T-helper 22 cell (primary cell): ENCODE data around the gene TMEM201.
"Not testable (repeated sequence)": the region's sequence is repeated elsewhere in the genome, so short reads cannot be mapped to it uniquely, and the experiment has no call there.

Experiments
- DNase-seq: peaks from one replicate; pipeline ENCODE4 v3.0.0-alpha.2; 2020; ENCODE audit warnings: low read depth

Gene TMEM201

DNA sequence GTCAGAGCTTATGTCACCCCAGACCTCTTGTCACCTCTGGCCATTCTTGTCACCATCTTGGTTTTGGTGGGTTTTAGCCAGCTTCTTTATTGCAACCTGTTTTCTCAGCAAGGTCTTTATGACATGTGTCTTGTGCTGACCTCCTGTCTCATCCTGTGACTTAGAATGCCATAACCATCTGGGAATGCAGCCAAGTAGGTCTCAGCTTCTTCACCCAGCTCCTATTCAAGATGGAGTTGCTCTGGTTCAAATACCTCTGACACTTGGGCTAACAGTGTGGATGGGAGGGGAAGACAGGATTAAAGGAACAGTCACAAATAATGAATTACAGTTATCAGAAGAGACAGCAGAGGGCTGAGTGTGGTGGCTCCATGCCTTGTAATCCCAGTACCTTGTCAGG lies 32.3 kb downstream of the TMEM201 start:
- DNase-seq: no peak

DNA sequence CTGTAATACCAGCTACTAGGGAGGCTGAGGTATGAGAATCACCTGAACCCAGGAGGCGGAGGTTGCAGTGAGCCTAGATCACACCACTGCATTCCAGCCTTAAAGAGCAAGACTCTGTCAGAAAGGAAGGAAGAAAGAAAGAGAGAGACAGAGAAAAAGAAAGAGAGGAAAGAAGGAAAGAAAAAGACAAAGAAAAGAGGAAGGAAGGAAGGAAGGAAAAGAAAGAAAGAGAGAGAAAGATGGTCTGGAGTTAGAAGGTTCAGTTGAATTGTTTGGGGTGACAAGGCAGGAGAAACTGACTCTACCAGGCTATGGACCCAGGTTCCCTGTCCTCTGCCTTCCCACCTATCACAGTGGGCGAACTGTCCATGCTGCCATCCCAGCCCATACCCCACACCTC lies 35.4 kb downstream of the TMEM201 start:
- DNase-seq: no peak

DNA sequence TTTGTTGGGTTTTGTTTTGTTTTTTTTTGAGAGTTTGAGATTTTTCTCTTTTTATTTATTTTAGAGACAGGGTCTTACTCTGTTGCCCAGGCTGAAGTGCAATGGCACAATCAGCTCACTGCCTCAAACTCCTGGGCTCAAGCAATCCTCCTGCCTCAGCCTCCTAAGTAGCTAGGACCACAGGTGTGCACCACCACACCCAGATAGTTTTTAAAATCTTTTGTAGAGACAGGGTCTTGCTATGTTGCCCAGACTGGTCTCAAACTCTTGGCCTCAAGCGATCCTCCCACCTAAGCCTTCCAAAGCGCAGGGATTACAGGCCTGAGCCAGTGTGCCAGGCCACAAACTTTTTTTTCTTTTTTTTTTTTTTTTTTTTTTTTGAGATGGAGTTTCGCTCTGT lies 36.3 kb downstream of the TMEM201 start:
- not testable (repeated sequence) for DNase-seq

DNA sequence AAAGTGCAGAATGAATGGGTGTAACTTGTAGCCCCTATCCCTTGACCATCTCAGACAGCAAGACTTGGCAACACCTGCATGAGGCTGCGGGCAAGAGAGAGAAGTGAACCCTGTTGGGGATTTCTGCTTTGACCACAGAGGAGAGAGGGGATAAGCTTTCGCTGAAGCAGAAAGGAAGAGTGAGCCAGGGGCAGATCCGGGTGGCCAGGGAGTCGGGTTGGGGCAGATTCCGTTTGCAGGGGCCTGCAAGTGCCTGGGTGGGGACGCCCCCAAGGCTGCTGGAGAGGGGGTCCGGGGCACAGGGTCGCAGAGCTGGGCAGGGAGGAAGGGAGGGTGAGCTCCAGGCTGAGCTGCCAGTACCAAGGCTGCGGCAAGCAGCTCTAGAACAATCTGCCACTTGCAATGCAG lies 37.5 kb downstream of the TMEM201 start:
- no peak for DNase-seq

DNA sequence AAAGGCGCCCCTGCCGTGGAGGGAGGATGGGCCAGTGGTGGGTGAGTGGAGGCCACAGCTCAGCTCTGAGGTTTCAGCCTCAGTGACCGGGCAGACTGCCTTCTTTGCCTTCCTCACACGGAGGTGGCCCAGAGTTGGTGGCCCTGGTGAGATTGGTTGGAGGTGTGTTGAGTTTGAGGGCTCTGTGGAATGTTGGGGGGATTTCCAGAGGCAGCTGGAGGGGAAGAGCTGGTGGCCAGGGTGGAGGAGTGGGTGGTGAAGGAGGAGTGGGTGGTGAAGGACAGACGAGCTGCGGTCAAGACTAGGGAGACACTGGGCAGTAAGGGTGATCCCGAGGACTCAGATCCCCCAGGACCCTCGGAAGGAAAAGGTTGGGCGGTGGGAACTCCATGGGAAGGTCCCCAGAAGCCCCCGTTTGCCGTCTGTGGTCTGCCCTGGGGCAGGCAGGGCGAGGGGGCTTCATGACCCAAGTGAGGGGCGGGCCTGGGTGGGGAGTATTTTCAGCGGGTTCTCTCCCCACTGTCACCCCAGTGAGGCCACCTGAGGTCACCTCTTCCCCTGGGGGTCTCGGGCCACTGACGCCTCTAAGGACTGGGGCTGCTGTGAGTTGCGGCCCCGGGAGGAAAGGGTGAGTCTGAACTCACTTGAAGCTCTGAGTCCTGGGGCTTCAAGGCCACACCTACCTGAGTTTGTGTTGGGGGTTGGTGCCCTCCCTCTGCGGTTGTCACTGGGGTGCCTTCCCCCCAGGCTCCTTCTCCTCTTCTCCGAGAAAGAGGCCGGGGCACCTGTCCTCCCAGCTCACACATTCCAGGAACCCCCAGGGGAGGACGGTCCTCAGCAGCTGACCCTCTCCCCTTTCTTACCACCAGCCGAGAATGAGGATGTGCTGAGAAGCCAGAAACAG lies 40.1 kb downstream of the TMEM201 start:
- peak; percentile 48 for DNase-seq

DNA sequence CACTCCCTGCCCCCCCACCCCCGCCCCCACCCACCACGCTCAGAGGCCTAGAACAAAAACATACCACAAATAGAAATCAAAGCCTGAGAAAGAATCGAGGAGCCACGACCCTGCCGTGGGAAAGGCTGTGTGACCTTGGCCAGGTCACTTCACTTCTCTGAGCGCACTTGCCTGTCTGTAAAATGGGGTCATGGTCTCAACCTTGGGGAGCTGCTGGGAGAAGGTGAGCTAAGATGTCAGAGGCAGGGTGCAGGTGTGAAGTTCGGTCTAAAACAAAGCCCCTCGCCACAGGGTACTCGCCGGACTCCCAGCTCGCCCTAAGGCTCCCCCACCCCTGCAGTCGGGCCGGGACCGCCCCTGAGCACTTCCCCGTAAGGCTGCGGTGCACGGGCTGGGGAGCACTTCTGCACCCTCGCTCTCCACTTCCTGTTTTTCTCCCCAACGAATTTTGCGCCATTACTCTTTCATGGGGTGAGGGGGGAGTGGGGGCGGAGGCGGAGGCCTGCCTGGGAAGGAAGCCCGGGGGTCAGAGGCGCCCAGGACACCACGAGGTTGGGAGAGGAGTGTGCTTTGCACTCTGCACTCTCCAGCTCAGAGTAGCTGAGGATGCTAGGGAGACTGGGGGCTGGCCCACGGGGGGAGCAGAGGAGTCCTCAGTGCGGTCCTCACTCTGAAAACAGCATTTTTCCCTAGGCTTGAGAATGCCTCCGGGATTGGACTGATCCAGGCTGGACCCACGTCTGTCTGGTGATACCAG lies 40.9 kb downstream of the TMEM201 start:
- DNase-seq: peak; percentile 55

DNA sequence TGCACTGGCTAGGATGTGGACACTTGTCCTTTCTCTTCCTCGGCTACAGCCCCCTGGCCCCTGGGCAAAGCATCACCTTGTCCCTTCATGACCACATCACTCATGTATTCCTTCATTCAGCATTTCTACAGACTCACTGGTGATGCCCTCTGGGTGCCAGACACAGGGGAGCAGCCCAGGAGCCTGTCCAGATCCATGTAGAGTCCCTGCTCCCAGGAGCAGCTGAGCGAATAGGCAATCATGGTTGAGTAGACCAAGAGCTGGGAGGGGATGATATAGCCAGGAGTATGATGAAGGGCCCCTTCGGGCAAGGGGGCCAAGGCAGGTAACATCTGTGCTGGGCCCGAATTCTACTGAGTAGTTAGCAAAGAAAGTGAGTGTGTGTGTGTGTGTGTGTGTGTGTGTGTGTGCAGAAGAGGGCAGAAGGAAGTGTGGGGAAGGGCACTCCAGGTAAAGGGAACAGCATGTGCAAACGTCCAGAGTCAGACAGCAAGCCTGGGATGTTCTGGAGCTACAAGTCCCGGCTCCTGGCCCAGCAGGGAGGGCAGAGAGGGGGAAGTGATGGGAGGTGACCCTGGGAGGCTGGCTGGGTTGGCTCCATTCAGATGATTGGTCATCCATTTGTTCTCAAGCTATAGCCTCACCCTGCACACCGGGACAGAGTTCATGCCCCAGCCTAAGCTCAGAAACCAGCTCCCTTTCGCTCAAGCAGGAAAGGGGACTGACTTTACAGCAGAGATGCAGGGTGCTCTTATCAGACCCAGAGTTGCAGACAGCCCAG lies 41.8 kb downstream of the TMEM201 start:
- DNase-seq: no peak

DNA sequence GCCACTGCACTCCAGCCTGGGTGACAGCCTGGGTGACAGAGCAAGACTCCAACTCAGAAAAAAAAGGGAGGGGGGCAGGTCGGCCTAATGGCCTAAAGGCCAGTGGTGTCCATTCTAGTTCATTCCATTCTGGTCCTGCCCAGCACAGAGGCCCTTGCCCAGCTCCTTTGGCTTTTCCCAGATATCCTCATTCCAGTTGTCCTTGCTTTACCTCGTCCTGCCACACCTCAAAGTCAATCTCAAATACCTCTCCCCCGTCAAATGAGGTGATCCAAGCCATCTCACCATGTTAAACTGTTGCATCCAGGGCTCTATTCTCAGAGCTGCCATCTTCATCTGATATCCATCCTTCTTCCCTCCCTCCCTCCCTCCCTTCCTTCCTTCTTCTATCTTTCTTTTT lies 42.9 kb downstream of the TMEM201 start:
- no peak for DNase-seq

DNA sequence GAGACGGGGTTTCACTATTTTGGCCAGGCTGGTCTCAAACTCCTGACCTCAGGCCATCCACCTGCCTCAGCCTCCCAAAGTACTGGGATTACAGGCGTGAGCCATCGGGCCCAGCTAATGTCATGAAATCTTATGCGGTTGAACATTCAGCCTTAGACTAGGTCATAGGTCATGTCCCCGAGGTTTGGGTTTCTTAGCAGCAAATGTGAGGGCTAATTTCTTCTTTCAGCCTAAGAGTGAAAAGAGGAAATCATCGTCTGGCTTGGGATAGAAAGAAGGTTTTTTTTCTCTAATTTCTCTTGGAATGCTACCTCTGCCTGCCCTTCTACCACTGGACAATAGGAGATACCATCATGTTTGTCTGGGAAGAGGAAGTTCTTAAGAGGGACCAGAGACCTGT lies 44.8 kb downstream of the TMEM201 start:
- DNase-seq: no peak

DNA sequence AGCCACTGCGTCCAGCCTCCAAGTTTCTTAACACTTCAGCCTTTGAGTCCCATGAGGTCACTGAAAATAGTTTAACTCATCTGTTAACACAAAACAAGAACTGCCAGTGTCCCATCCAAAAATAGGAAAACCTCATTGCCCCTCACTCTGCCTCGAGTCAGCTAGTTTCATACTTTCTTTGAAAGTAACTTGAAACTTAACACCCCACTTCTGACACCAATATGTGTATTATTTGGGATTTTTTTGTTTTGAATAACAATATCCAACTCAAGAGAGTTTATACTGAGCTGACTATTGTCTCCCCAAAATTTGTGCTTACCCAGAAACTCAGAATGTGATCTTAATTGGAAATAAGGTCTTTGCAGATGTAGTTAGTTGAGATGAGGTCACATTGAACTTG lies 45.9 kb downstream of the TMEM201 start:
- no peak for DNase-seq

DNA sequence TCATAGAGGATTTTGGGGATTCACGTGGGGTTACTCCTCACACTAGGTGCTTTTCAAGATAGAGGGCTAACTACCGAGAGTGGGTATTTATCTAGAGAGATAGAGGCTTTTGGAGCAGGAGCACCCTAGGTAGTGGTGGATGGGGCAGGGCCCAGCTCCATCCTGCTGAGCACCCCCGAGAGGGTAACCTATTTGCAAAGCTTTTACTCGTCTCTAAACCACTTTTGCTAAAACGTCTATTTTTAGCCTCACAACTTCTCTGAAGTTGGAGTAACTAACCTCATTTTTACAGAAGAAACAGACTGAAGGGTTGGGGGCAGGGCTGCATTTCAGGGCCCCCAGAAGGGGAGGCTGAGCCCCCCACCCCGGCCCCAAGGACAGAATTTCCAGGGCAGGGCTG lies 50.5 kb downstream of the TMEM201 start:
- DNase-seq: no peak

DNA sequence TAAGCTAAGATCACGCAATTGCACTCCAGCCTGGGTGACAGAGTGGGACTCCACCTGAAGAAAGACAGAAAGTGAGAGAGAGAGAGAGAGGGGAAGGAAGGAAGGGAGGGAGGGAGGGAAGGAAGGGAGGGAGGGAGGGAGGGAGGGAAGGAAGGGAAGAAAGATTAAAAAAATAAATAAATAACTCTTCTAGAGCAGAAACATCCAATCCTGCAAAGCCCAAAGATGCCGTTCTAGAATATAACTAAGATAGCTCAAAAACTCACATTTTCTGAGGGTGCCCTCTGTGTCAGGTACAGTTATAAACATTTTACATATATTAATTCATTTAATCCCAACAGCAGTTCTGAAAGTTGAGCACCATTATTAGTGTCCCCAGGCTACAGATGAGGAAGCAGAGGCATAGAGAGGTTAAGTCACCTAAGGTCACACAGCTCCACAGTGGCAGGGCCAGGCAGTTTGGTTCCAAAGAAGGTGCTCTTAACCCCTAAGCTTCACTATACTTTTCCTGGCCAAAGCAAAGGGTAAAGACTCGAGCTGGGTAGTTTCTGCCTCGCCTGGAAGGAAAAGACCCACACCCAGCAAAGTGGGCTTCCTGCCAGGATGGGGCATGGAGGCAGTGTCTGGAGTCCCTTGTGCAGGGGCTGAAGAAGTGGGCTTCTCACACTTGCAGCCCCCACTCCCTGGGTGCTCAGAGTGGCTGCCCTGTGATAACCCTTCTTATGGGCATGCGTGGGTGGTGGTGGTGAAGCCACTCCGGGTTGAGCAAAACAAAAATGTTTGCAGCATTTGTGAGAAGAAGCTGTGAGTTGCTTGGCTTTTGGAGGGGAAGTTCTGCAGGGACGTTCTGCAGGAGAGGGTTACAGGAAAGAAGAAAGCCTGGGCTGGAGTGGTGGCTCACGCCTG lies 54.9 kb downstream of the TMEM201 start:
- no peak for DNase-seq

DNA sequence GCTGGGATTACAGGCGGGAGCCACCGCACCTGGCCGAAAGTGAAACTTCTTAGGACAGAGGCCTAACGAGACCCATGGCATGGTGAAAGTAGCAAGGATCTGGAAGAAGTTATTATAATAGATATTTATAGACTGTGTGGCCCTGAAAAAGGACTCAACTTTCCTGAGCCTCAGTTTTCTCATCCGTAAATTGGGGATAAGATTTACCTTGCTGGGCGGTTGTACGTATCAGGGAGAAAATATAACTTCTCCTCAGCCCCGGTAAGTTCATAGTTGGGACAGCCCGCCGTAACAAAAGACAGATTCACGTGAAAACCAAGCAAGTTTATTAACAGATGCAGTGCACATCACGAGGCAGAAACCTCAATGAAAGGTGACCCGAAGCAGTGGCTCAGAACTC lies 57.3 kb downstream of the TMEM201 start:
- DNase-seq: no peak

DNA sequence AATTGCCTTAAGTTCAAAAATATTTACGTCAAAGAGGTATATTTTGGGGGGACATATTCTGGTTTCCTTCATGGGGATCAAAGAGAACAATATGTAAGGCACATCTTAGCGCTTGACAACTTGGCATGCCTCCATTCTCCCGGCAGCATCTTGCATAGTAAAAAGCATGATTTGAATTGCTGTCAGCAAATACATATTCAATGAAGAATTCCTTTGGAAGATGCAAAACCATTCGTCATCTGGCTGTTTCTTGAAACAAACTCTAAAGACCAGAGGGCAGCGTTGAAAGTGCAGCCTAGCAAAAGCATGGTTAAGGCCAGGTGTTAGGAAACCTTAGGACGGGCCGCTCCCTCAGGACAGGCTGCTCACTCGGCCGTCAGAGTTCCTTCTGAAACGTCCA lies 59.5 kb downstream of the TMEM201 start:
- DNase-seq: no peak

DNA sequence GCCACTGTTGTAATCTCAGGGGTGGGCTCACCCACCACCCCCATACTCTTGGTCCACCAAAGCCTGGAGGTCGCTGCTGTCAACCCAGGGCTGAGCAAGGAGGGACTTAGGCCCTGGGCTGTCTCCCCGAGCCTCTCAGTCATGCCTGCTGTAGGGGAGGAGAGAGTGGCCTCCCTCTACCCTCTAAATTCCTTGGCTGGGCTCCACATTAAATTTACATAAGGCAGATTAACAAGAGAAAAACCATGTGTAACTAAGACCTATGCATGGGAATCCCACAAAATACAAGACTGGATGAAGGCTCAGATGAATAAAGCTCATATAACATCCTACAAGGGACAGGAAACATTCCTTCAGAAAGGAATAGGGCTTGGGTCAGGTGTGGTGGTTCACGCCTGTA lies 61.1 kb downstream of the TMEM201 start:
- DNase-seq: no peak

DNA sequence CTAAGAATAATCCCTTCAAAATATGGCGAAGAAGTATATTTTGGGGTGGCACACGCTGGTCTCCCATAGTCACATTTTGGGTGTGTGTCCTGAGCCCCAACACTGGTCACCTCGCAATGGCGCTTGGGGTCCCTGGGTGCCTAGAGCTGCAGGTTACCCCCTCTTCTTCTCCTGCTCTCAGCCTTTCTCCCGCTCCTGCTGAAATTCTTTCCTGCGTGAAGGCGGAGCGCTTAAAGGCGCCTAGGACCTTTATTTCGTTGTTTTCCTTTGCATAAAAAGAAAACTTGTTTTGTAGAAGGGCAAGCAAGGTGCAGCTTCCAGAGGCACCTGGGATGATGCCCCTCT lies 62.5 kb downstream of the TMEM201 start:
- no peak for DNase-seq

DNA sequence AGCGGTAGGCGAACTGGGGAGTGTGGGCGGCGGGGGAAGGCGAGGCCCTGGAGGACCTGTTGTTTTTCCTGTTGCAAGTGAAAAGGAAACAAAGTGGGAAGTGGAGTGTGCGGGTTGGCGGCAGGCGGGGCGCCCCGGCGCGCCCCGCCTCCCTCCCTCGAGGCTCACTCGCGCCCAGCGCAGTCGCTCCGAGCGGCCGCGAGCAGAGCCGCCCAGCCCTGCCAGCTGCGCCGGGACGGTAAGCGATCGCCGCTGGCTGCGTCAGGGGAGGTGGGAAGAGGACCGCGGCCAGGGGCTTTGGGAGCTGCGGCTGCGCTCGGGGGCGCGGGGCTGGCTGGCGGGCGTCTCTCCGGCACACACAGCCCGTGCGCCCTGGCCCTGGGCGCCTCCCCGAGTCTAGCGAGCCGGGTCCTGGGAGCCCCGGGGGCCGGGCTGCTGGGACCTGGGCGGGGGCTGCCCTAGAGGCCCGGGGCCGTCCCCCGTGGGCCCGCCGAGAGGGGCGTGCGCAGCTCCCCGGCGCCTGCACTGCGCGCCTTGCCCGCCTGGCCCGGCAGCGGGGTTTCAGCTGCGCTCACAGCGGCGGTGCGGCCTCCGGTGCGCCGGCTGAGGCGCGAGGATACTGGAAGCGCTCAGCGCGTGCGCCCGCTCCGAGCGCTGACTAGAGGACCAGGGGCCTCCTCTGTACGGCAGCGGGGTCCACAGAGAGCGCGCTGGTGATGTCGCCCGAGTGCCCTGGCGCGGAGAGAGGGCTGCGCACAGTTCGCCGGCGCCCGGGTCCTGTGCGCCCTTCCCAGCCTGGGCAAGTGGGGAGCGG lies 63.1 kb downstream of the TMEM201 start, which contains the start of gene PIK3CD:
Gene PIK3CD, plus strand, starts transcription at position 167 of the 814 bp plus-strand sequence. CDS start 58,725 bp downstream, outside the sequence.
- peak; percentile 28 for DNase-seq

DNA sequence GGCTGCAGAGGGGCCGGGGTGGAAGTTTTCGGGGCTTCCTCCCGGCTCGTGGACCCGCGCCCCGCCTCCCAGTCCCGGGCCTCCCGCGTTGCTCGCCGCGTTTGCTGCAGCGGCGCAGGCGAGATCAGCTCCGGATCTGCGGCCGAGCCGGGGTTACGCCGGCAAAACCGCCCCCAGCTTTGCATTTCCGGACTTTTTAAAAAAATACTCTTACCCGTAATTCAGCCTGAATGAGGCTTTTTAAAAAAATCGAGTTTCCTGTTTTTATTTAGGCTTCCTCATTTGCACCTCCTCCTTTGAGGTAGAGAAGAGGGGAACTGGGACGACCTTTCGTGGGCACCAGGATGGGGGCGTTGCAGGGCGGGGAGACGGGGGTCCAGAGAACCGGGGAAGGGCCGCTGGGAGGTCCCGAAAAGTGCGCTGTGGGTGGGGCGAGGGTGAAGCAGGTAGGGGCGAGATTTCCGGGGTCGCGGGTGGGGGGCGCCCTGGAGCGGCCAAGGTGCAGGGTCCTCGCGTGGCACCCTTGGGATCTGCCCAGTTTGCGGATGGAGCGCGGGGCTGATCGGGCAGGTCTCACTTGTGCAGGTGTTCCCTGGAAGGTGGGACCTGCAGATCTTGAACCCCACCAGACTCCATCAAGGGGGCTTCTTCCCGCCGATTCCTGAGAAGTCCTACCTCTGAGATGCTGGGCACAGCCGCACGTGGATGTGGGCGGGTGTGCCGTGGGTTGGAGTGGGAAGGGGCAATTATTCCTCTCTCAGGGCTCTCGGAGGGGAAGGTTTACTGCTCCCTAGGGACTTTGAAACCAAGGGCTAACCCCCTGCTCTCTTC lies 63.9 kb downstream of the TMEM201 start:
- DNase-seq: peak; percentile 69

DNA sequence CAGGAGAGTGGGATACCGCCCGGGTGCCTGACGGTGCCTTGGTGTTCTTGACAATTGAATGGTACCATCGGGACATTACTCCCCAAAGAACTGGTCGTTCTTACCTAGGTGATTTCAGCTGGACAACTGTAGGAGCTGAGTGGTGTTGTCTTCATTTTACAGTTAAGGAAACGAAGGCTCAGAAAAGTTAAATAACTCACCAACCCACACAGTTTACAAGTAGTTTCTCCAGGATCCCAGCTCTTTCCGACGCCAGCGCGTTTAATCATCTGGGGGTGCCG lies 64.4 kb downstream of the TMEM201 start:
- no peak for DNase-seq

DNA sequence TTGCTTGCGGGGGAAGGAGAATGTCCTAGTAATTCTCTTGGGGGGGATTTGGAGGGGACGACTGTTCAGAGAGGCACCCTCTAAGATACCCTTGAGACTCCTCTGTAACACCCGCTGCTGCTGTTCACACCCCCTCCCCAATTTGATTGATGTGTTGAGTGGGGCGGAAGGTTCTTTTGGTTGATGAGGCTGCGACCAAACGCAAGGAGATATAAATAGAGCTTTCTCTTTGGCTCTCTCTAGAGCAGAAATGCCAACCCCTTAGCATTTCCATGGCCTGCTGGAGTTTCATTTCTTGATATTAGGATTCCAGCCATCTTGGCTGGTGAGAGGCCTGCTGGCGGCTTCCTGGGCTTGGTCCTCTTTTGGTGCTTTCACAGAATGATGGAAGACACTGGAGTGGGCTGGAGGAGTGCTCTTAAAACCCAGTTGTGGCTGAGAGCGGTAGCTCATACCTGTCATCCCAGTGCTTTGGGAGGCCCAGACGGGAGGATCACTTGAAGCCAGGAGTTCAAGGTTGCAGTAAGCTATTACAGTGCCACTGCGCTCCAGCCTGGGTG lies 64.9 kb downstream of the TMEM201 start:
- no peak for DNase-seq
